Gastroesophageal sphincter (tissue), 4 donors: Measurements from ENCODE around the gene SUB1. TPM values are rescaled to one million over a fixed set of nuclear protein-coding genes. Genes with fewer than 3 reads are reported as not detected.
"Not testable (repeated sequence)": the region's sequence is repeated elsewhere in the genome, so short reads cannot be mapped to it uniquely, and the experiment has no call there.

Experiments used
- ATAC-seq: fragments of 150-250 bp; one replicate; pipeline ENCODE4 v1.9.1; 2016; ENCODE audit warnings: mild to moderate bottlenecking, moderate library complexity
- H3K27ac ChIP-seq, 4 donors: fragments of 200-600 bp; sonication (generic) in 3 of 4; 1 replicate in 3 of 4; 2 replicates in 1 of 4; pipeline ENCODE4 v1.5.1; 2016 to 2019
- H3K27me3 ChIP-seq: fragments of 200-600 bp; sonication (generic); one replicate; pipeline ENCODE4 v1.5.1; 2019
- H3K36me3 ChIP-seq, 2 donors: fragments of 200-600 bp; sonication (generic); one replicate each; pipeline ENCODE4 v1.5.1; 2019; ENCODE audit warnings: control low read depth in 1 of 2
- H3K4me1 ChIP-seq, 3 donors: fragments of 200-600 bp; sonication (generic); 1 replicate in 2 of 3; 2 replicates in 1 of 3; pipeline ENCODE4 v1.5.1; 2016 to 2019; ENCODE audit warnings: control low read depth in 2 of 3
- H3K4me3 ChIP-seq, 2 donors: fragments of 200-600 bp; sonication (generic); one replicate each; pipeline ENCODE4 v1.5.1; 2019; ENCODE audit warnings: mild to moderate bottlenecking in 1 of 2, moderate library complexity in 1 of 2
- H3K9me3 ChIP-seq, 3 donors: fragments of 200-600 bp; sonication (generic); one replicate each; pipeline ENCODE4 v1.5.1; 2017 to 2019; ENCODE audit warnings: control low read depth in 2 of 3
- CTCF ChIP-seq, 4 experiments: fragments of 200-600 bp in 2 of 4; fragments of 450-650 bp in 2 of 4; sonication (generic) in 1 of 4; IDR thresholded peaks; one replicate each; pipeline ENCODE4 v1.5.1; 2017 to 2019; ENCODE audit warnings: antibody characterized with exemption in 4 of 4, mild to moderate bottlenecking in 2 of 4, moderate library complexity in 2 of 4
- EP300 ChIP-seq: sonication (generic); formaldehyde crosslinking; IDR thresholded peaks from one replicate; pipeline ENCODE4 v1.6.1; 2017; ENCODE audit warnings: antibody characterized with exemption, mild to moderate bottlenecking
- POLR2A ChIP-seq, 2 donors: fragments of 450-650 bp; IDR thresholded peaks; one replicate each; pipeline ENCODE4 v1.6.1; 2017; ENCODE audit warnings: antibody characterized with exemption in 2 of 2, mild to moderate bottlenecking in 2 of 2, moderate library complexity in 1 of 2
- POLR2AphosphoS5 ChIP-seq: sonication (generic); formaldehyde crosslinking; IDR thresholded peaks from one replicate; pipeline ENCODE4 v1.6.1; 2017; ENCODE audit warnings: antibody characterized with exemption
- WGBS, 2 donors: methylation state at CpG; one replicate each; pipeline ENCODE4 v1.1.5; 2018; ENCODE audit warnings: low coverage in 1 of 2; 5-methylcytosine and 5-hydroxymethylcytosine counted together
- total RNA-seq, 4 donors: library from RNA; depleted of rRNA; stranded (reverse); fragments of >200 nt; gene quantifications; one replicate each; pipeline ENCODE4 v1.1.0, GENCODE V29; 2016

SUB1 gene
- total RNA-seq, 4 donors from 2014 or later, result 122 to 221 (median 149) TPM

DNA sequence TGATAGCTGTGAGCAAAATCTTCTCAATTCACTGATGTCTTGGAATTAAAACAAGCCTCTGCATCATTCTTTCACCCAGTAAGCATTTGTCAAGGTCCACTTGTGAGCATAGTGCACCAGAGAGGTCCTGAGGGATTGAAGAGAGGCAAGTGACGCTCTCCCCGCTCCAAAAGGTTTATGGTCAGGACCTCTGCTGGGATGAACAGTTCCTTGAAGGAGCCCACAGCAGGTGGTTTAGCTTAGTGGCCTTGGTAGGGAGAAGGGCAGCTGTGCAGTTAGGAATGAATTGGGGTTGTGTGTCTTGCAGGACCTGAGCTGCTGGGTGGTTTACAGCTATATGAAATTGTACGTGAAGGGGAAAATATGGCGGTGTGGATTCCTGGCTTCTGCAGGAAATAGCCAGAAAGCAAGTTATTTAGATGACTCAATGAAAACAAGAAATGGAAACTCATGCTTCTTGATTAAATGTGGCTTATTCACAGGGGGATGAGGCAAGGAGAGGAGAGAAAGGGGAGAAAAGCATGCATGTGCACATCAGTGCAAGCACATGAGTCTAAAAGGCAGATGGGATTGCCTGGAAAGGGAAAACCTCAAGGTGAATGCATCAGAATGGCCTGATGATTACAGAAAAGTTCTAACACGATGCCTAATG lies 42.0 kb downstream of the SUB1 start:
- Histone ChIP-seq H3K4me3 (no peak overlapping the region), H3K9me3 (no peaks in the 10 kb centered on the region), H3K27me3 (no peaks in the 10 kb centered on the region), H3K36me3 (no peaks in the 10 kb centered on the region), H3K4me1 (no peaks in the 10 kb centered on the region), H3K27ac (no peak overlapping the region)
- 94 to 100% methylated on average over 4 to 5 of the region's 5 CpGs for WGBS, 2 donors
- TF ChIP-seq CTCF (IDR thresholded peaks at IDR 0.05) (no peak), EP300 (no peak)
- no peak for ATAC-seq

DNA sequence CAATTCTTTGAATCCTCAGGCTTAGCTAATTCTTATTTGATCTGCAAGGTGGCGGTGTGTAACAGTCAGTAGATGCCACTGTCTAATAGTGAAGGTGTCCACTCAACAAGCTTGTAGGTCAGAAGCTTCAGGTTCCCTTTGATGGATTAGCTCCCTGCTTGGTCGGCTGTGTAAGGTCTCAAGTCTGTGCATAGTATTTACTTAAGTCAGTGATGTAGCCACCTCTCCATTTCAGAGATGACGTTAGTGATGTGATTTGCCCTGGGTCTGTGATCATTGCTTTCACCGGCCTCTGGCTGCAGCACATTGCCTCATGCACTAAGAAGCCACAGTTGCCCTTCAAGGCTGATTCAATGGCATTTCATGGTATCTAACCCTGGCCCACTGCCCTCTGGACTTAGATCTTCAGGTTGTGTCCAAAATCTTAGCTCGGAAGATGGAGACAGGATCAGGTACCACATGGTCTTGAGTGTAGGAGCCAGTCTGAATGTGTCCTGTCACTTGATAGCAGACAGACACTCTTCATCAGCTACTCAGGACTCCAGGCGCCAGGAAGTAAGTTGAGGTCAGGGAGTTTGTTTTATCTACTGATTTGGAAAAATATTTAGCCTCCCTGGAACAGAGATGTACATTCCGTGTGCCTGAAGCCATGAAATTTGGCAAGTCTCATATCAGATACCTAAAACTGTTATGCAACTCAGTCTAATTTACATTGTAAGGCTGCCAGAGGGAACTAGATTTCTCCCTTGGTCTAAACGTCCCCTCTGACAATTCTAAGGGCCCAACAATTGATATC lies 42.9 kb downstream of the SUB1 start:
- no peak for ATAC-seq
- H3K27ac ChIP-seq, result no peak overlapping the region

DNA sequence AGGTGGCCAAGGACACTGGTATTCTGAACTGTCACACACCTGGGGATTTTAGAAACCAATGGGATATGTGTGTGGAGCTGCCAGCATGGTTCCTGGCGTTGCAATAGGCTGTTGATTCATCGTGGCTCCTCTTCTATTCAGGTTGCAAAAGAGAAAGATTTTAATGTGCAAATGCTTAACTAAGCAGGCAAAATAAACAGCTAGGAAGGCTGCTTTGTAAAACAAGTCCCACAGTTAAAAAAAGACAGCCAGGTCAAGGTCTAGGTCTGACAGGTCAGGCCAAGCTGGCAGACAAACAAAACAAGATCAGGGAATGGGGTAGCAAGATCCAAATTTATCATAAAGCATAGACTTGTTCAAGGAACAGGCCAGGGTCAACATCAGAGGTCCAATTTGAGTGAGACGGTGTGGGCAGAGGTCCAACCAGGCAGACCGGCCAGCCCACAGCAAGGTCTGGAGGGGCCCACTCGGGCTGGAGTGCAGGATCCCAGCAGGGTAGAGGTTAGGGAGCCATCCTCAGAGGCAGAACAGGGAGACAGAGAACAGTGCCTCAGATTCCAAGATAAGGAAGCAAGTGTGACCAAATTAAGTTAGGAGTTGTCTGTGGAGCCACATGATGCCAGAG lies 45.6 kb downstream of the SUB1 start:
- no peak overlapping the region for H3K4me3 ChIP-seq
- TF ChIP-seq POLR2A (IDR thresholded peaks at IDR 0.05), result no peak
- TF ChIP-seq EP300, result no peak
- TF ChIP-seq POLR2AphosphoS5, result no peak
- no peak for TF ChIP-seq CTCF (IDR thresholded peaks at IDR 0.05)
- ATAC-seq, result no peak
- no peaks in the 10 kb centered on the region for H3K4me1 ChIP-seq
- 67 to 83% methylated on average over 2 to 3 of the region's 5 CpGs for WGBS, 2 donors
- no peaks in the 10 kb centered on the region for H3K9me3 ChIP-seq
- no peaks in the 10 kb centered on the region for H3K27me3 ChIP-seq
- no peaks in the 10 kb centered on the region for H3K36me3 ChIP-seq
- H3K27ac ChIP-seq, result no peak overlapping the region

More for the DNA sequence above, 42.9 kb downstream of the SUB1 start:
- Histone ChIP-seq H3K9me3 (no peaks in the 10 kb centered on the region), H3K27me3 (no peaks in the 10 kb centered on the region), H3K4me3 (no peak overlapping the region), H3K36me3 (no peaks in the 10 kb centered on the region), H3K4me1 (no peaks in the 10 kb centered on the region)
- TF ChIP-seq POLR2A (IDR thresholded peaks at IDR 0.05), result no peak
- TF ChIP-seq EP300, result no peak
- no peak for TF ChIP-seq CTCF (IDR thresholded peaks at IDR 0.05)
- no peak for TF ChIP-seq POLR2AphosphoS5
- WGBS, 2 donors, result 47 to 56% methylated on average over 5 to 7 of the region's 8 CpGs

DNA sequence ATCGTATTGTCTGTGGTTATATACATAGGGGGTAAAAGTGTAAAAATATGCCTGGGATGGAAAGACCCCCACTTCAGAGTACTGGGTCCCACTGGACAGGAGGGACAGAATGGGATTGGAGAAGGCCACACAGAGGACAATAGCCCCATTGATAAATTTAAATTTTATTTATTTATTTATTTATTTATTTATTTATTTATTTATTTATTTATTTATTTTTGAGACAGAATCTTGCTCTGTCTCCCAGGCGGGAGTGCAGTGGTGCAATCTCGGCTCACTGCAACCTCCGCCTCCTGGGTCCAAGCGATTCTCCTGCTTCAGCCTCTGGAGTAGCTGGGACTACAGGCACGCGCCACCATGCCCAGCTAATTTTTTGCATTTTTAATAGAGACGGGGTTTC lies 47.7 kb downstream of the SUB1 start:
- not testable (repeated sequence) for ATAC-seq, H3K9me3 ChIP-seq, H3K27ac ChIP-seq, H3K36me3 ChIP-seq, H3K27me3 ChIP-seq, H3K4me3 ChIP-seq, H3K4me1 ChIP-seq
- 93% methylated on average over 8 of the region's 8 CpGs; no CpG with 5 or more reads in 1 of the 2 donors for WGBS, 2 donors

GRCh38 chr5:32638309-32638708 lies 53.0 kb downstream of the SUB1 start:
- ATAC-seq, result no peak
- Histone ChIP-seq H3K27me3 (no peaks in the 10 kb centered on the region), H3K36me3 (no peaks in the 10 kb centered on the region), H3K9me3 (no peaks in the 10 kb centered on the region), H3K4me1 (no peaks in the 10 kb centered on the region), H3K27ac (no peak overlapping the region), H3K4me3 (no peak overlapping the region)
- TF ChIP-seq POLR2A (IDR thresholded peaks at IDR 0.05), result no peak
- TF ChIP-seq EP300, result no peak
- no peak for TF ChIP-seq POLR2AphosphoS5
- 82 to 93% methylated on average over 3 to 7 of the region's 9 CpGs for WGBS, 2 donors
